K562 (cell line): ENCODE measurements around the gene CACNA1C. TPM values are rescaled to one million over a fixed set of nuclear protein-coding genes. Genes with fewer than 3 reads are reported as not detected.

ENCODE experiments used
- ATAC-seq: fragments of 200-7000 bp; cut with Tn5 transposase; 3 replicates; pipeline ENCODE4 v1.9.1; 2020; ENCODE audit warnings: moderate library complexity
- BruUV-seq: library from RNA; stranded (reverse); fragments of 400-500 nt; replicated peaks from 2 replicates; lab custom pipeline; 2021; lab: Mats Ljungman, UMichigan
- CTCF ChIA-PET: fragments of 300-600 bp; formaldehyde crosslinking; extraction: SDS; loops from one replicate; lab custom pipeline; 2021; ENCODE audit warnings: low intra/inter-chr PET ratio; lab: Yijun Ruan, JAX
- POLR2A ChIA-PET: fragments of 300-600, 350-650 bp; sonication (Branson Sonifier 250); formaldehyde crosslinking; extraction: SDS; loops from one replicate; lab custom pipeline; 2021; ENCODE audit warnings: antibody characterized with exemption, inconsistent platforms; lab: Yijun Ruan, JAX
- DNase-seq, 4 experiments: peaks; one replicate each; pipeline versions ENCODE4 v3.0.0 to v3.0.0-alpha.2; 2011 to 2018; ENCODE audit warnings: low spot score in 3 of 4, mixed read lengths in 3 of 4; ENCODE audit errors: extremely low read depth in 1 of 4
- FAIRE-seq: peaks from 2 replicates; lab custom pipeline; 2011; peaks lifted over from hg19 to GRCh38; lab: Jason Lieb, UNC
- H2AFZ ChIP-seq: 2 replicates; pipeline ENCODE4 v1.6.0; 2011; ENCODE audit warnings: low read depth, low read length, control low read depth, inconsistent platforms
- H3K27ac ChIP-seq: fragments of 200-600 bp; 3 replicates; pipeline ENCODE4 v1.8.0; 2011; ENCODE audit warnings: low read depth, mild to moderate bottlenecking, control low read depth, inconsistent platforms, low read length, moderate library complexity, mixed read lengths; ENCODE audit errors: extremely low read depth
- H3K27me3 ChIP-seq, 2 experiments: fragments of 300-600 bp in 1 of 2; 2 replicates in 1 of 2; 3 replicates in 1 of 2; pipeline versions ENCODE4 v1.6.0 to v1.8.0; 2011; ENCODE audit warnings: inconsistent platforms in 2 of 2, low read length in 2 of 2, mild to moderate bottlenecking in 1 of 2, mixed read lengths in 1 of 2, moderate library complexity in 1 of 2; ENCODE audit not compliant: control insufficient read depth in 2 of 2, insufficient read depth in 2 of 2
- H3K36me3 ChIP-seq: fragments of 300-600 bp; 3 replicates; pipeline ENCODE4 v1.8.0; 2011; ENCODE audit warnings: mild to moderate bottlenecking, low read length, inconsistent platforms; ENCODE audit not compliant: control insufficient read depth, insufficient read depth
- H3K4me1 ChIP-seq, 2 experiments: fragments of 200-600 bp in 1 of 2; replicated peaks in 1 of 2; 2 replicates in 1 of 2; 3 replicates in 1 of 2; pipeline versions ENCODE4 v1.5.1 to v1.8.0; 2011; ENCODE audit warnings: inconsistent platforms in 2 of 2, low read length in 2 of 2, mild to moderate bottlenecking in 1 of 2, mixed read lengths in 1 of 2, moderate library complexity in 1 of 2; ENCODE audit not compliant: control insufficient read depth in 2 of 2, insufficient read depth in 2 of 2
- H3K4me2 ChIP-seq: 2 replicates; pipeline ENCODE4 v1.6.1; 2011; ENCODE audit warnings: low read length, control low read depth, inconsistent platforms, mixed read lengths; ENCODE audit not compliant: insufficient read depth
- H3K4me3 ChIP-seq: fragments of 200-600 bp; sonication (generic), shearing (Covaris generic); 2 replicates; pipeline ENCODE4 v1.5.1; 2016; ENCODE audit warnings: control low read depth, inconsistent platforms
- H3K79me2 ChIP-seq: fragments of 200-600 bp; 3 replicates; pipeline ENCODE4 v1.8.0; 2011; ENCODE audit warnings: low read length, inconsistent platforms; ENCODE audit not compliant: control insufficient read depth, insufficient read depth
- H3K9ac ChIP-seq, 2 experiments: 2 replicates each; pipeline versions ENCODE4 v1.6.0 to v1.6.1; 2011; ENCODE audit warnings: low read depth in 2 of 2, low read length in 2 of 2, control low read depth in 1 of 2, inconsistent platforms in 1 of 2, mild to moderate bottlenecking in 1 of 2, mixed read lengths in 1 of 2; ENCODE audit not compliant: insufficient read depth in 1 of 2
- H3K9me1 ChIP-seq: one replicate; pipeline ENCODE4 v1.6.0; 2011; ENCODE audit warnings: inconsistent platforms, mild to moderate bottlenecking, low read length, moderate library complexity; ENCODE audit not compliant: control insufficient read depth, insufficient read depth
- H3K9me3 ChIP-seq: replicated peaks from 2 replicates; pipeline ENCODE4 v1.5.1; 2011; ENCODE audit warnings: low read depth, low read length, inconsistent platforms; ENCODE audit not compliant: control insufficient read depth, insufficient read depth
- H4K20me1 ChIP-seq: replicated peaks from 2 replicates; pipeline ENCODE4 v1.6.1; 2011; ENCODE audit warnings: low read length, inconsistent platforms, mixed read lengths; ENCODE audit not compliant: control insufficient read depth, insufficient read depth
- CCNT2 ChIP-seq: IDR thresholded peaks from 2 replicates; pipeline ENCODE4 v1.6.1; 2011; ENCODE audit warnings: borderline replicate concordance, low read depth, mild to moderate bottlenecking, moderate library complexity, mixed read lengths, low read length; ENCODE audit not compliant: insufficient read length; ENCODE audit errors: extremely low read depth
- GATAD2A ChIP-seq: fragments of 450-650 bp; IDR thresholded peaks from 2 replicates; pipeline ENCODE4 v1.6.1; 2017
- HBP1 ChIP-seq: fragments of 450-650 bp; formaldehyde crosslinking; IDR thresholded peaks from 2 replicates; pipeline ENCODE4 v1.4.0; 2022; ENCODE audit warnings: missing genetic modification characterization
- HDAC2 ChIP-seq: fragments of 450-650 bp; IDR thresholded peaks from 2 replicates; pipeline ENCODE4 v1.6.1; 2016; ENCODE audit warnings: mild to moderate bottlenecking
- HDAC3 ChIP-seq: fragments of 450-650 bp; IDR thresholded peaks from 2 replicates; pipeline ENCODE4 v1.6.1; 2018; ENCODE audit warnings: borderline replicate concordance, mild to moderate bottlenecking, moderate library complexity; ENCODE audit not compliant: partially characterized antibody
- KAT7 ChIP-seq: sonication (generic); formaldehyde crosslinking; IDR thresholded peaks from 2 replicates; pipeline ENCODE4 v1.8.0; 2022; ENCODE audit warnings: missing genetic modification reagents, mild to moderate bottlenecking, borderline replicate concordance
- KLF16 ChIP-seq: IDR thresholded peaks from 2 replicates; pipeline ENCODE4 v1.6.1; 2016; ENCODE audit warnings: antibody characterized with exemption
- LEF1 ChIP-seq: fragments of 450-650 bp; IDR thresholded peaks from 2 replicates; pipeline ENCODE4 v1.6.1; 2016; ENCODE audit warnings: mild to moderate bottlenecking
- RAD21 ChIP-seq, 2 experiments: fragments of 250-450 bp in 1 of 2; fragments of 450-650 bp in 1 of 2; sonication (Bioruptor Pico) in 1 of 2; formaldehyde crosslinking in 1 of 2; IDR thresholded peaks in 1 of 2; conservative IDR thresholded peaks in 1 of 2; 2 replicates each; pipeline versions ENCODE4 v1.4.0 to v1.8.0; 2020 to 2022; ENCODE audit warnings: mild to moderate bottlenecking in 2 of 2, moderate library complexity in 1 of 2
- RNF2 ChIP-seq: sonication (generic); IDR thresholded peaks from 2 replicates; pipeline ENCODE4 v1.6.1; 2016
- SMAD1 ChIP-seq: fragments of 150-350 bp; IDR thresholded peaks from 2 replicates; pipeline ENCODE4 v1.6.1; 2014; ENCODE audit warnings: low read length, low read depth; ENCODE audit not compliant: partially characterized antibody
- STAT6 ChIP-seq: sonication (generic); formaldehyde crosslinking; IDR thresholded peaks from 2 replicates; pipeline ENCODE4 v1.8.1; 2023; ENCODE audit warnings: mild to moderate bottlenecking, missing genetic modification reagents
- TBL1XR1 ChIP-seq, 2 experiments: IDR thresholded peaks; 2 replicates each; pipeline ENCODE4 v1.6.1; 2012; ENCODE audit warnings: improper control_type of control experiment in 2 of 2, low read length in 2 of 2, mild to moderate bottlenecking in 1 of 2
- ZFX ChIP-seq: sonication (generic); formaldehyde crosslinking; IDR thresholded peaks from 2 replicates; pipeline ENCODE4 v1.8.0; 2022; ENCODE audit warnings: mild to moderate bottlenecking, missing genetic modification reagents, moderate library complexity
- ZNF143 ChIP-seq: sonication (generic); formaldehyde crosslinking; IDR thresholded peaks from 2 replicates; pipeline ENCODE4 v1.9.0; 2022; ENCODE audit warnings: mild to moderate bottlenecking, missing genetic modification reagents
- ZNF253 ChIP-seq: fragments of 250-450 bp; sonication (Bioruptor Pico); conservative IDR thresholded peaks from 2 replicates; pipeline ENCODE4 v1.6.1; 2021; ENCODE audit warnings: mild to moderate bottlenecking
- ZNF324 ChIP-seq: fragments of 250-450 bp; sonication (Bioruptor Pico); IDR thresholded peaks from 2 replicates; pipeline ENCODE4 v1.4.0; 2020; ENCODE audit warnings: mild to moderate bottlenecking
- ZNF507 ChIP-seq: conservative IDR thresholded peaks from 2 replicates; pipeline ENCODE4 v1.6.1; 2017; ENCODE audit warnings: missing genetic modification characterization, missing compliant biosample characterization
- WGBS: fragments of 100-300 bp; shearing (Covaris generic); methylation state at CpG from one replicate; pipeline ENCODE4 v1.1.6; 2016; ENCODE audit warnings: low coverage, mixed read lengths; ENCODE audit not compliant: insufficient coverage; ENCODE audit errors: missing lambda C conversion rate; 5-methylcytosine and 5-hydroxymethylcytosine counted together
- in situ Hi-C: fragments of 300-500 bp; cut with MboI; formaldehyde crosslinking; loops from 4 replicates; pipeline ENCODE4 v1.15.0; 2018; ENCODE audit warnings: inconsistent platforms, mixed read lengths
- intact Hi-C: fragments of 100-400 bp; cut with micrococcal nuclease; formaldehyde crosslinking; loops from 2 replicates; pipeline ENCODE4 v1.14.2; 2022
- polyA plus RNA-seq, 8 experiments: library from polyadenylated mRNA; depleted of rRNA in 4 of 8; stranded (reverse) in 5 of 8; unstranded in 3 of 8; fragments of >200 nt; fragmentation: Nextera tagmentation in 2 of 8; fragmentation: Illumina TruSeq in 1 of 8; extraction: Ambion mirVana in 2 of 8; extraction: Trizol in 1 of 8; gene quantifications; 2 replicates each; pipeline versions ENCODE4 v1.2.1 to v1.2.3, GENCODE V29; 2011 to 2014; ENCODE audit warnings: inconsistent platforms in 1 of 8, missing spikeins in 1 of 8
- total RNA-seq, 7 experiments: library from RNA; depleted of rRNA in 6 of 7; stranded (reverse); fragments of >200 nt in 6 of 7; fragmentation: Illumina TruSeq in 2 of 7; extraction: Trizol in 2 of 7; gene quantifications; 2 replicates each; pipeline versions ENCODE4 v1.2.1 to v1.2.3, GENCODE V29; 2011 to 2021; ENCODE audit warnings: low replicate concordance in 1 of 7

The CACNA1C gene
- total and polyA plus RNA-seq, 9 of the 15 experiments (the other 6 are each of a cell fraction or from before 2014, with no cell fraction given): not detected

GRCh38 chr12:2507814-2508213 lies 455.0 kb downstream of the CACNA1C start:
- in situ Hi-C loops: no loop called here
- no TSS peak for BruUV-seq

GRCh38 chr12:2509137-2509536 lies 456.4 kb downstream of the CACNA1C start:
- peaks cover 0 to 10% of the 10 kb centered on the region in 2 experiments; a peak in 3 of 5 replicates for H3K27me3 ChIP-seq
- no peak for DNase-seq
- no peak overlapping the region for H3K4me2 ChIP-seq
- no peak overlapping the region for H3K4me3 ChIP-seq
- in situ Hi-C loops: no loop called here
- intact Hi-C loops: no loop called here
- no peaks in the 10 kb centered on the region for H3K79me2 ChIP-seq
- no peak overlapping the region for H3K9ac ChIP-seq
- H3K9me1 ChIP-seq: no peaks in the 10 kb centered on the region
- H4K20me1 ChIP-seq: no peaks in the 10 kb centered on the region
- 0% methylated on average over 3 of the region's 5 CpGs for WGBS
- H3K27ac ChIP-seq: no peak overlapping the region
- no TSS peak for BruUV-seq
- no peaks in the 10 kb centered on the region for H3K9me3 ChIP-seq
- H3K36me3 ChIP-seq: no peaks in the 10 kb centered on the region
- ChIA-PET CTCF (no interaction called here), POLR2A (no interaction called here)
- FAIRE-seq: no peak
- no peak for ATAC-seq
- H3K4me1 ChIP-seq: no peaks in the 10 kb centered on the region; a peak in 1 of 5 replicates
- no peak overlapping the region for H2AFZ ChIP-seq
- TF ChIP-seq TBL1XR1 (IDR thresholded peaks at IDR 0.05; ENCODE audit: low read length in 2 of 2) (no peak), CCNT2 (no peak), HDAC3 (no peak), GATAD2A (no peak), HBP1 (CRISPR knock-in tag) (no peak), STAT6 (CRISPR knock-in tag) (no peak), ZNF253 (CRISPR knock-in tag) (no peak), SMAD1 (no peak), KLF16 (no peak)

More at GRCh38 chr12:2507814-2508213, 455.0 kb downstream of the CACNA1C start:
- H3K4me1 ChIP-seq: no peaks in the 10 kb centered on the region; a peak in 1 of 5 replicates
- no peak overlapping the region for H3K4me3 ChIP-seq
- DNase-seq: no peak
- no peak for TF ChIP-seq HDAC2
- TF ChIP-seq RAD21 (CRISPR knock-in tag; conservative IDR thresholded peaks at IDR 0.05 in 1 of 2, IDR thresholded peaks at IDR 0.05 in 1 of 2): no peak
- TF ChIP-seq RNF2: no peak
- no peak for TF ChIP-seq LEF1
- TF ChIP-seq KAT7 (CRISPR knock-in tag): no peak
- TF ChIP-seq ZFX (CRISPR knock-in tag): no peak
- no peak for TF ChIP-seq ZNF324 (CRISPR knock-in tag)
- no peak for TF ChIP-seq ZNF143 (CRISPR knock-in tag)
- no peak for TF ChIP-seq ZNF507 (tag)
- CTCF ChIA-PET: no interaction called here
- intact Hi-C loops: no loop called here
- H3K4me2 ChIP-seq: no peak overlapping the region
- H3K79me2 ChIP-seq: no peaks in the 10 kb centered on the region
- no peak for ATAC-seq
- H3K36me3 ChIP-seq: no peaks in the 10 kb centered on the region
- WGBS: 0% methylated on average over 5 of the region's 7 CpGs
- peaks cover 0 to 19% of the 10 kb centered on the region in 2 experiments; a peak in 4 of 5 replicates for H3K27me3 ChIP-seq
- H3K9me1 ChIP-seq: no peaks in the 10 kb centered on the region
- POLR2A ChIA-PET: interaction anchor here (0.6 kb wide), 1 partner anchor 57 kb away, joined by 3 read pairs; no protein-coding TSS in a partner anchor
- H2AFZ ChIP-seq: no peak overlapping the region
- H3K27ac ChIP-seq: no peak overlapping the region
- H3K9me3 ChIP-seq: no peaks in the 10 kb centered on the region
- no peak overlapping the region for H3K9ac ChIP-seq
- FAIRE-seq: no peak
- H4K20me1 ChIP-seq: no peaks in the 10 kb centered on the region
